ENCODE data around the gene RAB9A.

DNA sequence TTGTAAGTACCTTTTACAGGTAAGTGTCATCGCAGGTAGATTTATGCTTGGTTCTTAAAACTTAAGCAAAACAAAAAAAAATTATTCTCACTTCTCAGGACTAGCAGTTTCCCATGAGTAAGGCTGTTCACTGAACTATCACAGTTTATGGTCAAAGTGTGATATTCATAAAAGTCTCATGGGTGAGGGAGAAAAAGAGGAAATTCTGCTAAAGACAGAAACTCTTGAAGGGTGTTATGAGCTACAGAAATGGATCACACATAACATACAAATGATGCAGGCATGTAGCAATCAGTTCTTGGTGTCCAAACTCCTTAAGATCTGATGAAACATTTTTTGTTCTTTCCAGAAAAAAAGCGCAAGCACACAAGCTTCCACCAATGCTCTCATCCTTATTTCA lies 8.5 kb downstream of the RAB9A start:
- TF ChIP-seq POLR2A (IDR thresholded peaks at IDR 0.05; ENCODE audit: low read length) (no peak), GATA1 (IDR thresholded peaks at IDR 0.05; ENCODE audit: low read depth, low read length) (no peak)

Data from erythroblast (primary cell).